NCI-H2196 treated with DMSO at 0.1 percent for 48 hours (cell line): ENCODE data around the gene CCK.
"Not testable (repeated sequence)": the region's sequence is repeated elsewhere in the genome, so short reads cannot be mapped to it uniquely, and the experiment has no call there.

Experiments
- DNase-seq: peaks from one replicate; lab custom pipeline; 2025; ENCODE audit not compliant: unreplicated experiment; lab: John Stamatoyannopoulos, UW

Gene CCK, protein sequence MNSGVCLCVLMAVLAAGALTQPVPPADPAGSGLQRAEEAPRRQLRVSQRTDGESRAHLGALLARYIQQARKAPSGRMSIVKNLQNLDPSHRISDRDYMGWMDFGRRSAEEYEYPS

DNA sequence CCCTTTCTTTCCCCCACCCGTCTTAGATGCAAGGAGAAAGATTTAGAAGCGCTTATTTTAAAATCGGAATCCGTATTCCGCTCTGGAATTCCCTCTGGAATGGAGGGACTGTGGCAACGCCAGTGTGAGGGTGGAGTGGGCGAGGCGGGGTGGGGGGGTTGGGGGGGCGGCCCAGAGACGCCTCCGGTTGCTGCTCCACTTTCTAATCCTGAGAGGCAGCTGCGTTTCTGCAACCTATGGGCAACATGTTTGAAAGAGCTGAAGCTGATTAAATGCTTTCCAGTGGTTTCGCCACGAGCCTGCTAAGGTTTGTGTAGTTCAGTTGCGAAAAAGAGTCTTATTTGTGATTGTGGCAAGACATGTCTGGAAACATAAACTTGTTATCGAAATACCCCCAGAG lies at the start of gene CCK:
TSS of gene CCK (minus strand) at position 101 of the 400 bp plus-strand sequence. CDS start 2,555 bp downstream, outside the sequence.
- no peak for DNase-seq

DNA sequence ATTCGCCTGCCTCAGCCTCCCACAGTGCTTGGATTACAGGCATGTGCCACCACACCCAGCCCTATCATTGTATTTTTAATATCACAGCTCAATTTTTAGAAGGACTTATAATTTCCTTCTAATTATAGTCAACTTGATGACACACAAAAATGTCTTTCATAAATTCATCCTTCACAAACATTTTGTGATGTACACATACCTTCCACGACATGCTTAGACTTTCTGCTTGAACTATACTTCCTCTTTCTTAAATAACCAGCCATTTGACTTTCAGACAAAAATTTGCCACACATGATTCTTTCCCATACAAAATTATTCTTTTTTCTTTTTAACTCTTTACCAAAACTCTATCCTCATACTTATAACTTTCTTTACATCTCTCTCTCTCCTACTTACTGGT lies 48.4 kb upstream of the CCK start:
- no peak for DNase-seq

DNA sequence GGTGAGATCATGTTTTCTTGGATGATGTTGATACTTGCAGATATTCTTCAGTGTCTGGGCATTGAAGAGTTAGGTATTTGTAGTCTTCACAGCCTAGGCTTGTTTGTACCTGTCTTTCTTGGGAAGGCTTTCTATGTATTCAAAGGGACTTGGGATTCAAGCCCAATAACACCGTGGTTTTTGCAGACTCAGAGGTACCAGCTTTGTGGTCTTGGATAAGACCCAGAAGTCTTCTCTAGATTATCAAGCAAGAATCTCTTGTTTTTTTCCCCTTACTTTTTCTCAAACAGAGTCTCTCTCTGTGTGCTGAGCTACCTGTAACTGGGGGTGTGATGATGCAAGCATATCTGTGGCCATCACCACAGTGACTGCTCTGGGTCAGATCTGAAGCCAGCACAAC lies 42.7 kb upstream of the CCK start:
- DNase-seq = no peak

- no peak for DNase-seq
Measured at GRCh38 chr3:42306499-42306898, 40.5 kb upstream of the CCK start.

- no peak for DNase-seq
Measured at GRCh38 chr3:42302924-42303634, 37.1 kb upstream of the CCK start.

DNA sequence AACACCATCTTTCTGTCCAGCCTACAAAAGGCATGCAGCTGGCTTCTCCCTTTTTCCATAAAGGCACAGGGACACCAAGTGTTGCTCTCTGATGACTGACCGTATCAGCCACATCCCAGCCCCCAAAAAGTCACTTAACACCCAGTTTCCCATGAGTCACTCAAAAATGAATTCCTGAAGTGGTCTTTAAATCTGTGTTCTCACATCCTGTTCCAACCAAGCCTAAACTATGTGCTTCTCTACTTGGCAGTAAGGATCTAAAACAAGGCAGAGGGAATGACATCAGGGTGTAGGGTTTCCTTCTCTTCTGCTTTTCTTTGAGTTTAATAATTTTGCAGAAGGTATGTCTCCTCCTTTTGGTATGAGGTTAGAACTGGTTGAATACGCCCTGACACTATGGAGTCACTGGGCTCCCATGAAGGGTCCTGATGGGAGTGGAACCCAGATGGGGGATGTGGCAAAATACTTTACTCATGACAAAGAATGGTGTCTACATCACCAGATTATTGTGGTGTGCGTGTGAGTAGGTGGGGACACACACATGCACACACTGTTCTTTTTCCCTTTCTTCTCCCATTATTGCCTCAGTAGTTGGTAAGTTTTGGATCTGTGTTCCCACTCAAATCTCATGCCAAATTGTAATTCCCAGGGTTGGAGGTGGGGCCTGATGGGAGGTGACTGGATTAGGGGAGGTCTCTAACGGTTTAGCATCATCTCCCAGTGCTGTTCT lies 35.6 kb upstream of the CCK start:
- no peak for DNase-seq

GRCh38 chr3:42300778-42301177 lies 34.8 kb upstream of the CCK start:
- no peak for DNase-seq

DNA sequence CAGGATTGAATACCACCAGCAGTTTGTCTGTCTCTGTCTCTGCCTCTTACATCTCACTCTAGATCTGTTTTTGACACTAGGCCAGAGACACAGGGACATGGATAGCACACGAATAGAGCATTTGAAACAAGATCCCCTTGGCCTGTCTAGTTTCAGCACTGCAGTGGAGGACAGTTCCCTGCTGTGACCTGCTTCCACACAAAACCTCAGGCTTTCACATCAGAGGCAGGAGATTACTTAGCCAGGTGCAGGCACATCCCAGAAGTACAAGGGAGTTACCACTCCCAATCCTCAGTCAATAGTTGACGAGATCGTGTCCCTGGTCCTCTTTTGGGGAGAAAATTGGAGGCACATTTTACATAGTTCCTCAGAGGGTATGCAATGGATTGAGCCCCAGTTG lies 34.0 kb upstream of the CCK start:
- no peak for DNase-seq

GRCh38 chr3:42298259-42298658 lies 32.3 kb upstream of the CCK start:
- no peak for DNase-seq

DNA sequence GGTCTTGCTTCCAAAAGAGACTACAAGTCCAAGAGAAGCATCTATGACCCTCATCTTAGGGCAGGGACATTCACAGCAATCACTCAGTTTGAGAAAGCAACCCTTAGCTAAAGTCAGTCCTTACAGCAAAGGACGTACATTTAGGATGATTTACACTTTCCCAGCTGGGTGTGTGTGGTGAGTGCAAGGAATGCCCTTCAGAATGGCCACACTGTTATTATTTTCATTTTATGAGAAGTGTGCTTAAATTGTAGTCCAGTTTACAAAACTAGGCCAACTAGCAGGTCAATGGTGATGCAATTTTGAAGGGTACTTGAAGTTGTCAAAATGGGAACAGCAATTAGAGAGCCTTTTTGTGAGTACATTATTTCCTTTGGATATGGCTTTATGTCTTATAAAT lies 26.0 kb upstream of the CCK start:
- no peak for DNase-seq

- no peak for DNase-seq
Measured at GRCh38 chr3:42290966-42291714, 25.2 kb upstream of the CCK start.

GRCh38 chr3:42289026-42289425 lies 23.0 kb upstream of the CCK start:
- no peak for DNase-seq

DNA sequence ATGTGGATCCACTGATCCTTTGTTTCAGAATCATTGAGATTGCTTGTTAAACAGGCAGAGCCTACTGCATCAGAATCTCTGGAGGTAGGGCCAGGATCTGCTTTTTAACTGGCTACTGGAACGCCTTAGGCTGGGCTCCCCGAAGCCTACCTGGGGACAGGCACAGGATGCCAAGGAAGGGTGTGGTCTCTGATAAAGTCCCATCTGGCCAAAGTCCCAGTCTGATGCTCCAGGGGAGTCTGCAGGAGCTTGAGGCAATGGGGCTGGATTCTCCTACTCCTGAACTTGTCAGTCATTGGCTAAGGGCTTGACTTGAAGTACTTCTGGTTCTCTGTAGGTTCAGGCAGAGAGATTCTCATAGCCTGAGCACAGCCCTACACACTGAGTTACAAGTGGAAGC lies 22.4 kb upstream of the CCK start:
- no peak for DNase-seq

GRCh38 chr3:42287423-42287822 lies 21.4 kb upstream of the CCK start:
- not testable (repeated sequence) for DNase-seq

GRCh38 chr3:42277676-42278075 lies 11.7 kb upstream of the CCK start:
- no peak for DNase-seq

GRCh38 chr3:42276141-42277132 lies 10.5 kb upstream of the CCK start:
- no peak for DNase-seq

GRCh38 chr3:42275217-42275616 lies 9.2 kb upstream of the CCK start:
- no peak for DNase-seq

DNA sequence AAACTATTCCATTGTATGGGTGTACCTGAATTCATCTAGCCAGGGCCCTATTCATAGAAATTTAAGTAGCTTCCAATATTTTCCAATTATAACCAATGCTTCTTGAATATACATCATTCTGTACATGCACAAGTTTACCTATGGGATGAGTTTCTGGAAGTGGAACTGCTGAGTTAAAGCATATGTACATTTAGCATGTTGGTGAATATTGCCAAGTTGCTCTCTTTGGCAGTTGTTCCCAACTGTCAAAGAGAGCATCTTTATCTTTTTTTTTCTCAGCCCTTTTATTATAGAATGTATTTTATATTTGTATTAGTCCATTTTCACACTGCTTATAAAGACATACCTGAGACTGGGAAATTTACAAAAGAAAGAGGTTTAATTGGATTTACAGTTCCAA lies 8.3 kb upstream of the CCK start:
- DNase-seq = no peak

- no peak for DNase-seq
Measured at GRCh38 chr3:42273361-42273760, 7.4 kb upstream of the CCK start.

DNA sequence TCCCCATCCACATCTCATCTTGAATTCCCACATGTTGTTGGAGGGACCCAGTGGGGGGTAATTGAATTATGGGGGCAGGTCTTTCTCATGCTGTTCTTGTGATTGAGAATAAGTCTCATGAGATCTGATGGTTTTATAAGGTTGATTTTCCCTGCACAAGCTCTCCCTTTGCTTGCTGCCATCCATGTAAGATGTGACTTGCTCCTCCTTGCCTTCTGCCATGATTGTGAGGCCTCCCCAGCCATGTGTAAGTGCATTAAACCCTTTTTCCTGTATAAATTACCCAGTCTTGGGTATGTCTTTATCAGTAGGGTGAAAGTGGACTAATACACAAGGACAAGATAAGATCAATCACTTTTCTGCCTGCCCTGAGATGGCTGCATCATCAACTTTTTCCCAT lies 5.8 kb upstream of the CCK start:
- DNase-seq = no peak

GRCh38 chr3:42270561-42270960 lies 4.6 kb upstream of the CCK start:
- DNase-seq = no peak
